GM18909 (cell line): ENCODE measurements around the gene PSMB2.

ENCODE experiments used
- ATAC-seq: cut with Tn5 transposase; IDR thresholded peaks from one replicate; pipeline ENCODE4 v1.9.1; 2021; ENCODE audit warnings: mild to moderate bottlenecking; ENCODE audit not compliant: unreplicated experiment, poor library complexity

The PSMB2 gene

GRCh38 chr1:35646043-35646442 is 4.7 kb upstream of the PSMB2 start:
- no peak for ATAC-seq

GRCh38 chr1:35644204-35644603 is 2.9 kb upstream of the PSMB2 start:
- ATAC-seq = no peak

- no peak for ATAC-seq
These were observed 1.2 kb upstream of the PSMB2 start for GRCh38 chr1:35642471-35642955.

- peak; percentile 1 for ATAC-seq
These were observed 720 bp downstream of the PSMB2 start for GRCh38 chr1:35640380-35641232.

GRCh38 chr1:35637401-35637809 is 3.9 kb downstream of the PSMB2 start:
- no peak for ATAC-seq

GRCh38 chr1:35633547-35633946 is 7.8 kb downstream of the PSMB2 start:
- ATAC-seq = no peak

GRCh38 chr1:35631396-35631795 is 9.9 kb downstream of the PSMB2 start:
- ATAC-seq = no peak

- ATAC-seq = no peak
These were observed 12.3 kb downstream of the PSMB2 start for GRCh38 chr1:35629051-35629450.

GRCh38 chr1:35623832-35624231 is 17.5 kb downstream of the PSMB2 start:
- ATAC-seq = no peak

GRCh38 chr1:35622510-35623178 is 18.7 kb downstream of the PSMB2 start:
- ATAC-seq = no peak

- ATAC-seq = no peak
These were observed 21.8 kb downstream of the PSMB2 start for GRCh38 chr1:35619237-35620121.

GRCh38 chr1:35615440-35615839 is 25.9 kb downstream of the PSMB2 start:
- no peak for ATAC-seq

GRCh38 chr1:35611655-35612054 is 29.7 kb downstream of the PSMB2 start:
- no peak for ATAC-seq

GRCh38 chr1:35605867-35606182 is 35.5 kb downstream of the PSMB2 start:
- ATAC-seq = no peak

- ATAC-seq = no peak
These were observed 36.1 kb downstream of the PSMB2 start for GRCh38 chr1:35605071-35605866.

GRCh38 chr1:35603941-35604340 is 37.4 kb downstream of the PSMB2 start:
- ATAC-seq = no peak

GRCh38 chr1:35603468-35603867 is 37.9 kb downstream of the PSMB2 start:
- ATAC-seq = no peak

GRCh38 chr1:35600593-35600992 is 40.7 kb downstream of the PSMB2 start:
- ATAC-seq = no peak

- no peak for ATAC-seq
These were observed 41.9 kb downstream of the PSMB2 start for GRCh38 chr1:35599411-35599810.

- no peak for ATAC-seq
These were observed 42.4 kb downstream of the PSMB2 start for GRCh38 chr1:35598895-35599294.
